Activated CD4-positive, alpha-beta T cell treated with anti-CD3 and anti-CD28 coated beads for 4 hours (primary cell): ENCODE results near the gene WHRN.

Experiments
- DNase-seq, 2 donors: peaks; one replicate each; pipeline ENCODE4 v3.0.0-alpha.2; 2020

The WHRN gene

DNA sequence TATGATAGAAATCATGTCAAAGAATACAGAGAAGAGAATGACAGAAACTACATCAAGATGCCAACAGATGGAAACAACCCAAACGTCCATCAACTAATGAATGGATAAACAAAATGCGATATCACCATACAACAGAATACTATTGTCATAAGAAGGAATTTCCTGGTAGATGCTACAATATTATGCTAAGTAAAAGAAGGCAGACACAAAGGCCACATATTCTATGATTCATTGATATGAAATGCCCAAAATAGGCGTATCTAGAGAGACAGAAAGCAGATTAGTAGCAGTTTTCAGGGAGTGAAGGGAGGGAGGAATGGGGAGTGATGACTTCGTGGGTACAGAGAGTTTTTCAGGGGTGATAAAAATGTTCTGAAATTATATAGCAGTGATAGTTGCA lies 59.2 kb downstream of the WHRN start:
- no peak for DNase-seq

DNA sequence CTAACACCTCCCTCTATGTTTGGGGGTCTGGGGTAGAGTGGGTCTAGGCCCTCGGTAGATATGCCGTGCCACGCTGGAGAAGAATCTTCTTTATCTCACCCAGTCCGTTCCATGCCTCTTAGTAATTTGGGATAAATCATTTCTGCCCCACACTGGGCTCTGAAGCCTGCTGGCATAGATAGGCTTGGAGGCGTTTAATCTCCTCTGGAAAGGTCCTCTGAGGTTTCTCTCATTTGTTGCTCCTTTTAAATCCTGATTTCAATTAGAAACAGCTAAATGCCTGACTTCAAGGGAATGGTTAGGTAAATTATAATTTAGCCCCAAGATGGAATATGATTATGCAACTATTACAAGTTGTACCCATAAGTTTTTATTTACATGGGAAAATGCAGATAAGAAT lies 59.7 kb downstream of the WHRN start:
- no peak for DNase-seq

DNA sequence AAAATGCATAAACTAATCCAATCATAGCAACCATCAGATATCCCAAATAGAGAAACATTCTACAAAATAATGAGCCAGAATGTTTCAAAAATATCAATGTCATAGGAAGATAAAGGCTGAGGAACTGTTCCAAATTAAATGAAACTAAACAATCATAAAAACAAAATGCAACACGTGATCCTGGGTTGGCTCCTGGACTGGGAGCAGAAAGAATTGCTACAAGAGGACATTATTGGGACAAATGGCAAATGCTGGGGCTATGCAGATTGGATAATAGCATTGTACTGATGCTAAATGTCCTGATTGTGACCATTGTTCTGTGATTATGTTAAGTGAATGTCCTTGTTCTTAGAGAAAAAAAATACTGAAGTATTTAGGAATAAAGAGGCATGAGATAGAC lies 63.3 kb downstream of the WHRN start:
- no peak for DNase-seq

DNA sequence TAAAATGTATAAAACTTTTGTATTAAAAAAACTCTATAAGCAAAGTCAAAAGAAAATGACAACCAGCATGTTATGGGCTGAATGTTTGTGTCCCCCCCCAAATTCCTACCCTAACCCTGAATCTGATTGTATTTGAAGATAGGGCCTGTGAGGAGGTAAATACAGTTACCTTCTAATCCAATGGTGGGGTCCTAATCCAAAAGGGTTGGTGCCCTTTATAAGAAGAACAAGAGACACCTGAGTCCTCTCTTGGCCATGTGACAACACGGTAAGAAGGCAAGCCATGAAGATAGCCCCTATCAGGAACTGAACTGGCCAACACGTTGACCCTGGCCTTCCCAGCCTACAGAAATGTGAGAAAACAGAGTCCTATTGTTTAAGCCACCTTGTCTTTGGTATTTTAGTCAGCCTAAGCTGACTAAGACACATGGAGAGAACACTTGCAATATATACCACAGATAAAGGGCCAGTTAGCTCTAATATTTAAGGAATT lies 67.8 kb downstream of the WHRN start:
- DNase-seq: no peak

DNA sequence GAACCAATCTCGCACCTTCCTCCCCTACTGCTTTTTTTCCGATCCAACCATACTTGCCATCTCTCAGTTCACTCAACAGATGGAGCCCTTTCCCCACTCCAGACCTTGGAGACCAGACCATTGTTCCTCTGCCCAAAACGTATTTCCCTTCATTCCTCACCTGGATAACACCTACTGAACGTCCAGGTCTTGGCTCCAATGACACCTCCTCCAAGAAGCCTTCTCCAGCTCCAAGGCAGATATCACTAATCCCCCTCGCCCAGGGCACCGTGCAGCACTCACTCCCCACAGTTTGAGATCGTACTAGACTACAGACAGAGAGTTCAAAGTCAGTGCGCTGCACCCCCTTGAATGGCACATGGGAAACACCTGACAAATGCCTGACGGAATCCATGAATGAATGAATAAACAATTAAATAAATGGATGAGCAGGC lies 70.4 kb downstream of the WHRN start:
- DNase-seq: no peak

DNA sequence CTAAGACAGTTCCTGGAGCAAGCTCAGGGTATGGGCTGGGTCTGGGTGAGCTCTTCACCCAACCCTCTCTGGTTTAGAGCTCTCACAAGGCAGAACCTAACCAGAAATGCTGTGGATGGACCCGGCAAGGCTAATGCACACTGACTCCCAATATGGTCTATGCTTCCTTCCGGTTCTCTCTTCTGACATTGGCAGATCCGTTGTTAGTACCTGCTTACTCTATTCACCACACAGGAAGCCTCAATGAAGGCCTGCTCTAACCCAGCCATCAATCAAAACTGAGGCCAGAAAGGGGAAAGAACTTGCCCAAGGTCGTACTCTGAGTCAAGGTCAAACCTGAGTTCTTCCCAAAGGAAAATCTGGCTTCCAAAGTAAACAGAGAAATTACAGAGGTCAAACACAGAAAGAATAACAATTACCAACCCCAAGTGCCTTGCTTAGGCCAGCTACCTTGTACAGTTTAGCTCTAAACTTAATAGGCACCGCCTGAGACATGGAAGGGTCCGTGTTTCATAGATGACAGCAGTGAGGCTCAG lies 71.5 kb downstream of the WHRN start:
- DNase-seq: no peak

DNA sequence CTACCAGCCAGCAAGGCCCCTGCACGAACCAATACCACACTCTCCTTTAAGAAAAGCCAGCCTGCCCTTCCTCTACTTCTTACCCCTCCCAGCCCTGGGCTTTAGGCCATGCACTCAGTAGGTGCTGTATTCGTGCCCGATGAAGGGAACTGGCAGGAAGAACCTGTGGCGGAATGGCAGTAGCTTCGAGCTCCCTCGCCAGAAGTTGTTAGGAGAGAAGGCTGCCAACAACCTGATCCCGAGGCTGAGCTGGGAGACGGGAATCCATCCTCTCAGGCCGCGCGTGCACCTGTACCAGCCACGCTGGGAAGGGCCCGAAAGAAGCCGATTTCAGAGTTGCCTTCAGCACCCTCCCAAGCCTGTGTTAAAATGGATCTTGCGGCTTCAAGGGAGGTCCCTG lies 72.2 kb downstream of the WHRN start:
- DNase-seq: no peak

DNA sequence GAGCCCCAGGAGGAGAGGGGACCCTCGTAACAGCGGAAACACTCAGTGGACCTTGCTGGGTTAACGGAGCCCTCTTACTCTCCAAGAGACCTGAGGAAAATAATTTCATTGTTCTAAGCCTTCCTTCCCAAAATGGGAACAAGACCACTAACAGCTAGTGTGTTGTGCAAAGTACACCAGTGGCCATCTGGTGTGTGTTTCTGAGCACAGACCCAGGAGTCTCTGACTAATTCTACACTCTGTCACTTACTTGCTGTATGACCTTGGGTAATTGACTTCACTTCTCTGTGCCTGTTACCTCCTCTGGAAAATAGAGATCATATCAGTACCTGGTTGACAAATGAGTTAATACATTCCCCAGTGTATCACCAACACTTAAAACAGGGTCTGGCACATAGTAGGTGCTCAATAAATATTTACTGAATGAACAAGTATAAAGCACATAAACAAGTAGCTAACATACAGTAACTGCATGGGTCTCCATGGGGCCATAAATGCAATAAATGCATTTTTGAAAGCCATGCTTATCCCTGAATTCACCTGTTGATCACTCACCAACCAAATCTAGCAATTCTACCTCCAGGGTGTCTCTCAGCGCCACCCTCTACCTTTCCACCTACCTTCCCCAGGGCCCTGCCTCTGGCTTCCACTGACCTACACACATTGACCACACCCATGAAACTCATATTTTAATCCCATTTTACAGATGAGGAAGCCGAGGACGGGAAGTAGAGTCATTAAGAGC lies 72.8 kb downstream of the WHRN start:
- no peak for DNase-seq

DNA sequence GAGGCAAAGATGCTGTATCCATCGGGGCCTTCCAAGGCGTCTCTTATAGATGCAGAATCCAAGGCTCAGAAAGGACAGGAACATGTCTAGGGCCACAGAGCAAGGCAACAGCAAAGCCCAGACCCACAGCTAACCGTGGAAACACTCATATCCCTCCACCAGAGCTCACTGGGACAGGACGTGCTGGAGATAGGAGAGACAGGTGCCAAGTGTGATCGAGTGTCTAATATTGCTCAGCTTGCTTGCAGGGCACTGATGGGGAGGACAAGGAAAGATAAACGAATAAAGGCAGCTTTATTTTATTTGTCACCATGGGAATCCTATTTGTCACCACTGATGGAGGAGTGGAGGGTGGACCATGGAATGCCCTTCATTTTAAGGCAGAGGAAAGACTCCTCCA lies 73.5 kb downstream of the WHRN start:
- DNase-seq: no peak

DNA sequence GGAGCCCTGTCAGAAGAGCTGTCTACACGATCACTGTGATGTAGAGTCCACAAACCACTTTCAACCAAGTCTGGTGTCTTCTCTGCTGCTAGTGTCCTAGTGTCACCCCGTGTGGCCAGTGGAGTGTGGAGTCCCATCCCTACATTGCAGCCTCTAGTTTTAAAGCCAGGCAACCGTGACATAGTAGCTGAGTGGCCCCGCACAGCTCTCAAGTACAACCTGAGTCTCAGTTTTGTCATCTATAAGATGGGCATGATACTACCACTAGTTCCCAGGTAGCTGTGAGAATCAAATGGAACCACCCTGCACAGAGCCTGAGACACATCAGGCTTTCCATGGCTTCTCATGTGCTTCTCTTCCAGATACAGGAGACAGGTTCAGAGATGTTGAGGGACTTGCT lies 74.3 kb downstream of the WHRN start:
- DNase-seq: no peak

DNA sequence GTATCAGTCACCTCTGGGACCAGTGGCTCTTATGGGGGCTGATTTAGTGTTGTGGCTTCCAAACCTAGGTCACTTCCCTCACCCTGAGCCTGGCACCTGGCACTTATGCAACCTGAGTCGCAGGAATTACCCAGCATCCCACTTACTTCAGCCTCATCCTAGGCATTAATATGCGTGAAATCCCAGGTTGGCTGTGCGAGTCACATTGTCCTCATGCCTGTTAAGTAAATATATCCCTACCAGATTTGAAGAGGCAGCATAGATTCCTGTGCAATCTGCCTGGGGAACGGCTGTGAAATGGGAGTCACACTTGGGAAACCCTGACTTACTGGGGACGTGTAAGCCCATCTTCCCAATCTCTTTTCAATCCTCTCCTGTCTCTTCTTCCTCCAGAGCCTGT lies 74.8 kb downstream of the WHRN start:
- DNase-seq: no peak

DNA sequence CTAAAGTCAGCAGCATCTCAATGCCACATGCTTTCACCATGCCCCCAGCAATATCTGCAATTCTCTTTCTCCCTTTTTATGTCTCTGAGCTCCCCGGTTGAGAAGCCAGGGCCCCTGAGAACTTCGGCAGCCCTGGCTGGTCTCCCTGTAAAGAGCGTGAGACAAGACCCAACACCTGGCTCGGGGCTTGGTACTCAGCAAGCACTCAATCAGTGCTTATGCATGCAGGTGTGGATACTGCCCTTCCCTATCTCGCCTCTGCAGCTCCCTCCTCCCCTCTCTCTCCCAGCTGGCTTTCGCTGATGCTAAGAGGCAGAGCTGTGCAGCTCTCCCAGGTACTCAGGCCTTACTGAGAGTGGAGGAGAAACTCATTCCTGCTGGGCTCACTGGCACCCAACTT lies 75.8 kb downstream of the WHRN start:
- DNase-seq: no peak

DNA sequence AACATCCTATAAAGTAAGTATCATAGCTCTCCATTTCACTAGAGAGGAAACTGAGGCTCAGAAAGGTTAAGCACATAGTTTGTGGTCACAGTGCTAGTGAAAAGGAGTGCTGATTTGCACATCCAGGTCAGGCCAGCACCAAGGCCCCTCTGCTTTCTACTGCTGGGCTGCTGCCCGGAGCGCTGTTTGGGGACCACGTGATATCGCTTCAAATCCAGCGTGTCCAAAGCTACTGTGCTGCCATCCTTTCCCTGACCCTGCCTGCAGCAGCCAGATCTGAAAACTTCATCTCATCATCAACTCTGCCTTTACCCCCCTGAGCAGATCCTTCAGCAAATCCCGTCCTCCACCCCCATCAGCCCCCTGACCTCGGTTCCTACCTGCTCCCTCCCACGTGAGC lies 76.8 kb downstream of the WHRN start:
- DNase-seq: no peak

DNA sequence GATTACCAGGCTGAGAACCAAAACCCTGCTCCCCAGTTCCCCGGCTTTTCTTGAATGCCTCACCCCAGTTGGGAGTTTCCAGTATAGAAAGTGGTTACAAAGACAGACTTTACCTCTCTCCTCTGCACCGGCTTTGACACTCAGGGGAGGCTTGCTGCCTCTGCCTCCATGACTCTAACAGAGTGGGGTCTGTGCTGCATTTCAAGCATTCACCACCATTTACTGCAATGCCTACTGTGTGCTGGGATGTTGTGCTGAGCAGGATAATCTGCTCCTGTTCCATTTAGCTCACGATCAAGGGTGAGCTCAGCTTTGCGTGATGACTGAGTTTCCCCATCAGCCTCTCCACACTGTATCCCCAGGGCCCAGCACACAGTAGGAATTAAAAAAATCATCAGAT lies 77.6 kb downstream of the WHRN start:
- DNase-seq: no peak

DNA sequence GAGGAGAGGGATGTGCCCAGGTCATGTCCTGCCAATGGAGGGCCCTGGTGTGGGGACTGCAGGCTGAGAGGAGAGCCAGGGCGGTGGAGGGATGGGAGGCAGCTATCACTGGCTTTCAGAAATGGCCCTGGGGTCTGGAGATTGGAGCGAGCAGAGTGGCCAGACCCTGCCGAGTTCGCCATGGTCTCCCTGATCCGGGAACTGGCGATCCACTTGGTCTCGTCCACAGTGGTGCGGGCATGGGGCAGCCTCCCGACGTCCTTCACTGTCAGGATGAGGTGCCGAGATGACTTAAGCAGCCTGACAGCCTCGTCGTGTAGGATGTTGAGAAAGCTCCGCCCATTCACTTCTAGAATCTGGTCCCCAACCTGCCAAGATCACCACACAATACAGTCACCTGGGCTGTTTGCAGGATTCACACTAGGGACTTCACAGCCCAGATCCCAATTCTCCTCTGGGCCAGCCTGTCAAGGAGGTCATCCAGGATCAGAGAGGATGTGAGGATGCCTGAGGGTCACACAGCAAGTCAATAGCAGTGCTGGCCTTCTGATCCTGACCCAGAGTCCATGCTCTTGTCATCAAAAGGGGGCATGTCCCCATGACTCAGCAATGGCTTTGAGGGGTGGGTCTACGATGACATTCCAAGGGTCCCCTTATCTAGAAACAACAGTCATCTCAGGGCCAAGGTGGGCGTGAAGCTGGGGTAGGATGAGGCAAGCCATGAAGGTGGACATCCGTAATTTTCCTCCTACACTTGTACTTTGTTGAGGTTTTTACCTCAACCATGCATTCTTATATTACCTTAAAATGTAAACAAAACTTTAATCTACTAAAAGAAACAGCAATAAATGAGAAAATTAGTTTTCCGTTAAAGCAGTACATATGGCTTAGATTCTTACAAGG lies 79.0 kb downstream of the WHRN start:
- DNase-seq: no peak

DNA sequence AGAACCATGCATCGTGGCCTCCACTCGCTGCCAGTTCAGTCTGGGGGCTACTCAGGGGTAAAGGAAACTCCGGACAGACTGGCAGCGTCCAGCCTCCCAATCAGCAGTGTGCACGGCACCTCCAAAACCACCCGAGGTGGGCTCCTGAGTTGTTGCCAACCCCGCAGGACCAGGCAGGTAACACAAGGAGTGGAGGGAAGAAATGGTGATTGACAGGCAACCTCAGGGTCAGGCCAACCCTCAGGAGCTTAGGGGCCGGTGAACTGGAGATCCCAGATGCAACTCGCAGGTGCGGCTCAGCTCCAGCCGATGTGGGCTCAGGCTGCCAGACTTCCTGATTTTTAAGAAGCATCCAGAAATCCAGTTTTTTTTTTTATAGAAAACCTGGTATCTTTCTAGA lies 80.1 kb downstream of the WHRN start:
- DNase-seq: no peak

DNA sequence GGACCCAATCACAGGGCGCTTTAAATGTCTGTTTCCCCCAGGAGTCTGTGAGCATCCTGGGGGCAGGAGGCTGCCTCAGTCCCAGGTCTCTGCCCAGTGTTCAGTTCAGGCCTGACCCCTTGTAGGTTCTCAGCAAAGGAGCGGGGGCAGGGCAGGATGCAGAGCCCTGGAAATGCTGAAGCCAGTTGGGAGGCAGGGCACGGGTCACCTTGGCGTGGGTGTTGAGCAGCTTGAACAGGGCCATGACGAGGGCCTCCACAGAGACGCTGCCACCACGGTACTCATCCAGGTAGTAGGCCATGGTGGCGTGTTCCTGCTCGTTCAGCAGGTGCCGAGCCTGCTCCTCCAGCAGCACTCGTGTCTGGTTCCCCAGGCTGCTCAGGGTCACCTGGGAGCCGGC lies 81.1 kb downstream of the WHRN start:
- DNase-seq: no peak

DNA sequence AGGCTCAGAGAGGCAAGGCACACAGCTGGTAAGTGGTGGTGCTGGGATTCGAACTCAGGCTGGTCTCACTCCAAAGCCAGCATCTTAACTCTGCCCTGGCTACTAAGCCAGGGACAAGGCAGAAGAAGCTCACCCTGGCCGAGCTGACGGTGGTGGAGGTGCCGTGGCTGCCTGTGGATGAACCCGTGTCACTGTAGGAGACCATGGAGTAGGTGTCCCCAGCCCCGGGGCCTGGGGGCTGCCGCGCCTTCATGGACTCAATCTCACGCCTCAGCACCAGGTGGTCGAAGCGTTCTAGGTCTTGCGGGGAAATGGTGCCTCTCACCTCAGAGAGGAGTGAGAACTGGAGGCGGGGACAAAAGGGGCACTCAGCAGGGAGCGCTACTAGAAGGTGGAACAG lies 82.1 kb downstream of the WHRN start:
- DNase-seq: no peak

DNA sequence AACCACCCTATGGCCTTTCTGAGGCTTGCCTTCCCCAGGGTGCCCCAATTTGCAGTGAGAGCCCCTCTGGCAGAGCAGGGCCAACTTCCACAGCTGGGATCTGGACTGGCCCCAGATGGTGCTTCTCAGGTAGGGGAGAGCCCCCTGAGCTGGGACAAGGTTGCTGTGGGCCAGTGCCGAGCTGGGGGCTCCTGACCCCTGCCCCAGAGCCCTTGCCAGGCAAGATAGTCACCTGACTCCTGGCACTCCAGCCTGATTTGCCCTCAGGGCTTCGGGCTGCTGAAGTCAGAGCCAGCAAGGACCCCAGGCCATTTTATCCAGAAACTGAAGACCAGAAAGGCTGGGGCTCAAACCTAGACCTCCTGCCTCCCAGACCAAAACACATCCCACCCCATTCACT lies 84.1 kb downstream of the WHRN start:
- DNase-seq: no peak

DNA sequence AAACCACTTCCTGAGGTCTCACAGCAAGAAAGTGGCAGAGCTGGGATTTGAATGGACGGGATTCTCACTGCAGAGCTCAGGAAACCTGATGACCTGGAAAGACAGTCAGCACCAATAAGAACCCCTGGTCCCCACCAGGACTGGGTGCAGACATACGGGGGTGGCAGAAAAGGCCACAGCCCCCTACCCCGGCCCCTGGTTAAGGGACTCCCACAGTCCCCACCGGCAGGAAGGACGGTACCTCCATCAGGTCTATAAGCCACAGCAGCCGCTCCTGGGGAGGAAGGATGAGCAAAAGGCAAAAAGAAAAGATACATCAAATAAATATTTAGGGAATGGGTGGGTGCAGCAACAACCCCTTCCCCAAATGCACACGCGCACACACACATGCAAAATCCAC lies 85.5 kb downstream of the WHRN start:
- DNase-seq: no peak

DNA sequence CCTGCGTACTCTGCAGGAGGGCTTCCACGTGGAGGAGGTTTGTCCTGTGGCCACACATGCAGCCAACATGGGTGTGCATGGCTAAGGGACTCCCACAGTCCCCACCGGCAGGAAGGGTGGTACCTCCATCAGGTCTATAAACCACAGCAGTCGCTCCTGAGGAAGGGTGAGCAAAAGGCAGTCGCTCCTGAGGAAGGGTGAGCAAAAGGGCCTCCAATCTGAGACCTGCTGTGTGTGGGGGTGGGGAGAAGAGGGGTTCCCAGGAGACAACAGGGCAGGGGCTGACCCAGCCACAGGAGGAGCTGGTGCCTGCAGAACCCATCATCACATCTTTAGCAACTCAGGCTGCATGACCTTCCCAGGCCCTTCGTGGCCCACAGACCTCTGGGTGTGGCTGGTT lies 87.2 kb downstream of the WHRN start:
- no peak for DNase-seq

DNA sequence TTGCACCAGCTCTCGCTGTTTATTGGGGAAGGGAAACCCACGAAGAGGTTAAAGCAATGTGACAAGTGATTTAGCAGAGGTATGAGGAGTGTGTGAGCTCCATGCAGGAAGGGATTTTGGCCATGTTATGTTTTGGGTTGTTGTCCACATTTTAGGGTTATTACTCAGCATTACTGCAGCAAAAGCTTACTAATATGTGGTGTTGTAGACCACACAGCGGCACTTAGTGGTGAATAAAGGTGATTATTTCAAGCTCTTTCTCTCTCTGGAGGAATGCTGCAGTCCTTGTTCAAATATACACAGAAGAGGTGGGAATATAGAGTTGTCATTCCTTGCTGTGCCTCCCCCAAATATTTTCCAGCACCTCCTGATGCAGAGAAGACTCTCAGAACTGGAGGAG lies 87.8 kb downstream of the WHRN start:
- DNase-seq: no peak

DNA sequence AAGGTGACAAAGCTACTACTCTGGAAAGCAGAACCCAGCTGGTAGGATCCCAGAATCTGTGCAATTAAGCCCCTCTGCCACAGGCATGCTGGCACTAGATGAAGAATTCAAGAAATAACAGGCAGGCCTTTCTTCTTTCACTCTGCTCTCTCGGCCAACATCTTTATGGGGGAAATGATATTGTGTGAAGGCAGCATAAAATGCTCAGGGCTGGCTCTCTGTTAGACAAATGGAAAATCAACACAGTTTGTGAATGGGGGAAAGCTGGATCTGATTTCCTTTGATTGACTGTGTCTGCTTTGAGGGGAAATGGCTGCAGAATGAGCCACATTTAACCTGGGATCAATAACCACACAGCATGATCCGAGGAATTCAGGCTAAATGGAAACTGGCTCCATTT lies 88.4 kb downstream of the WHRN start:
- no peak for DNase-seq

DNA sequence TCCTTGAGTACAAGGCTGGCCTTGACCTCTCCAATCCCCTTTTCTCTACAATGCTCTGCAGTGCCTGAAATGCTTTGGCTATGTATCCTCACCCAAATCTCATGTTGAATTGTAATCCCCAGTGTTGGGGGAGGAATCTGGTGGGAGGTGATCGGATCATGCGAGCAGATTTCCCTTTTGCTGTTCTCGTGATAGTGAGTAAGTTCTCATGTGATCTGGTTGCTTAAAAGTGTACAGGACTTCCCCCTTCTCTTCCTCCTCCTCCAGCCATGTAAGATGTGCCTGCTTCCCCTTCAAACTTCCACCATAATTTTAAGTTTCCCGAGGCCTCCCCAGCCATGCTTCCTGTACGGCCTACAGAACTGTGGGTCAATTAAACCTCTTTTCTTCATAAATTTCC lies 89.0 kb downstream of the WHRN start:
- DNase-seq: no peak
